RWPE2 (cell line): Measurements from ENCODE around the gene NCF4.
A peak's percentile ranks its signal among the peaks of the same experiment; 100 is the strongest.

Experiments
- ATAC-seq: fragments of 200-7000 bp; cut with Tn5 transposase; 3 replicates; pipeline ENCODE4 v1.9.1; 2021; ENCODE audit warnings: low read depth
- DNase-seq: peaks from one replicate; pipeline ENCODE4 v3.0.0-alpha.2; 2020; ENCODE audit warnings: low spot score
- H3K27ac ChIP-seq: fragments of 450-650 bp; 2 replicates; pipeline ENCODE4 v1.5.1; 2017; ENCODE audit warnings: mild to moderate bottlenecking; ENCODE audit not compliant: poor library complexity, severe bottlenecking
- H3K27me3 ChIP-seq: fragments of 250-450 bp; sonication (Bioruptor Pico); 2 replicates; pipeline ENCODE4 v1.5.1; 2021; ENCODE audit warnings: mild to moderate bottlenecking, moderate library complexity; ENCODE audit not compliant: insufficient read depth, poor library complexity, severe bottlenecking
- H3K36me3 ChIP-seq: fragments of 250-450 bp; sonication (Bioruptor Pico); 2 replicates; pipeline ENCODE4 v1.5.1; 2020; ENCODE audit warnings: low read depth, mild to moderate bottlenecking, moderate library complexity
- H3K4me1 ChIP-seq: fragments of 250-450 bp; sonication (Bioruptor Pico); 2 replicates; pipeline ENCODE4 v1.5.1; 2021; ENCODE audit warnings: mild to moderate bottlenecking, moderate library complexity; ENCODE audit not compliant: insufficient read depth, poor library complexity, severe bottlenecking
- H3K4me3 ChIP-seq: fragments of 250-450 bp; sonication (Bioruptor Pico); 2 replicates; pipeline ENCODE4 v1.5.1; 2021; ENCODE audit warnings: mild to moderate bottlenecking, moderate library complexity; ENCODE audit not compliant: severe bottlenecking
- H3K9me3 ChIP-seq: fragments of 250-450 bp; sonication (Bioruptor Pico); 2 replicates; pipeline ENCODE4 v1.5.1; 2021; ENCODE audit warnings: mild to moderate bottlenecking, moderate library complexity; ENCODE audit not compliant: severe bottlenecking
- CTCF ChIP-seq: fragments of 450-650 bp; IDR thresholded peaks from one replicate; pipeline ENCODE4 v1.5.1; 2017; ENCODE audit warnings: mild to moderate bottlenecking, moderate library complexity; ENCODE audit not compliant: poor library complexity, severe bottlenecking

The NCF4 gene

GRCh38 chr22:36858966-36859365 is 1.8 kb upstream of the NCF4 start:
- peaks cover 5% of the 10 kb centered on the region for H3K4me1 ChIP-seq
- no peaks in the 10 kb centered on the region for H3K36me3 ChIP-seq
- TF ChIP-seq CTCF: no peak
- H3K9me3 ChIP-seq: no peaks in the 10 kb centered on the region
- H3K4me3 ChIP-seq: no peak overlapping the region
- H3K27ac ChIP-seq: no peak overlapping the region
- ATAC-seq (no peak), DNase-seq (no peak)
- H3K27me3 ChIP-seq: peaks cover 5% of the 10 kb centered on the region

- Histone ChIP-seq H3K4me1 (peaks cover 5% of the 10 kb centered on the region), H3K27ac (no peak overlapping the region), H3K9me3 (no peaks in the 10 kb centered on the region), H3K27me3 (peaks cover 5% of the 10 kb centered on the region), H3K4me3 (no peak overlapping the region), H3K36me3 (no peaks in the 10 kb centered on the region)
- TF ChIP-seq CTCF: no peak
- no peak for DNase-seq
- ATAC-seq: peak; percentile 22; the same call in 1 of the 3 replicates
Measured at GRCh38 chr22:36860017-36860416, 789 bp upstream of the NCF4 start.

GRCh38 chr22:36860438-36860820 is 377 bp upstream of the NCF4 start:
- Histone ChIP-seq H3K4me1 (peaks cover 5% of the 10 kb centered on the region), H3K9me3 (no peaks in the 10 kb centered on the region), H3K27ac (no peak overlapping the region), H3K36me3 (no peaks in the 10 kb centered on the region), H3K4me3 (no peak overlapping the region), H3K27me3 (peaks cover 5% of the 10 kb centered on the region)
- TF ChIP-seq CTCF: no peak
- no peak for DNase-seq
- no peak for ATAC-seq

- H3K9me3 ChIP-seq: no peaks in the 10 kb centered on the region
- no peak overlapping the region for H3K27ac ChIP-seq
- TF ChIP-seq CTCF: no peak
- H3K4me3 ChIP-seq: no peak overlapping the region
- H3K36me3 ChIP-seq: no peaks in the 10 kb centered on the region
- ATAC-seq: no peak
- H3K27me3 ChIP-seq: no peaks in the 10 kb centered on the region
- no peak for DNase-seq
- peaks cover 5% of the 10 kb centered on the region for H3K4me1 ChIP-seq
Measured at GRCh38 chr22:36862251-36863242, 1.7 kb downstream of the NCF4 start.

GRCh38 chr22:36863281-36863680 is 2.5 kb downstream of the NCF4 start:
- H3K9me3 ChIP-seq: no peaks in the 10 kb centered on the region
- peaks cover 5% of the 10 kb centered on the region for H3K4me1 ChIP-seq
- DNase-seq (no peak), ATAC-seq (no peak)
- H3K27me3 ChIP-seq: no peaks in the 10 kb centered on the region
- H3K27ac ChIP-seq: no peak overlapping the region
- H3K4me3 ChIP-seq: no peak overlapping the region
- H3K36me3 ChIP-seq: no peaks in the 10 kb centered on the region
- TF ChIP-seq CTCF: no peak
